HUES48 (cell line): ENCODE results near the gene HIC1.

Experiments
- H3K27ac ChIP-seq: one replicate; pipeline ENCODE4 v1.7.0; 2013; ENCODE audit warnings: low read depth, low read length, inconsistent platforms
- H3K27me3 ChIP-seq: 2 replicates; pipeline ENCODE4 v1.6.1; 2013; ENCODE audit warnings: mild to moderate bottlenecking, low read length; ENCODE audit not compliant: control insufficient read depth, insufficient read depth
- H3K36me3 ChIP-seq: 2 replicates; pipeline ENCODE4 v1.6.1; 2013; ENCODE audit warnings: low read length; ENCODE audit not compliant: control insufficient read depth, insufficient read depth
- H3K4me1 ChIP-seq: 2 replicates; pipeline ENCODE4 v1.6.1; 2013; ENCODE audit warnings: mild to moderate bottlenecking, low read length; ENCODE audit not compliant: control insufficient read depth, insufficient read depth
- H3K4me3 ChIP-seq: 2 replicates; pipeline ENCODE4 v1.5.1; 2013; ENCODE audit warnings: mild to moderate bottlenecking, low read depth, low read length
- H3K9ac ChIP-seq: 2 replicates; pipeline ENCODE4 v1.6.1; 2013; ENCODE audit warnings: mild to moderate bottlenecking, low read depth, low read length, moderate library complexity
- H3K9me3 ChIP-seq: 2 replicates; pipeline ENCODE4 v1.6.1; 2013; ENCODE audit warnings: low read length; ENCODE audit not compliant: control insufficient read depth, insufficient read depth

Gene HIC1

DNA sequence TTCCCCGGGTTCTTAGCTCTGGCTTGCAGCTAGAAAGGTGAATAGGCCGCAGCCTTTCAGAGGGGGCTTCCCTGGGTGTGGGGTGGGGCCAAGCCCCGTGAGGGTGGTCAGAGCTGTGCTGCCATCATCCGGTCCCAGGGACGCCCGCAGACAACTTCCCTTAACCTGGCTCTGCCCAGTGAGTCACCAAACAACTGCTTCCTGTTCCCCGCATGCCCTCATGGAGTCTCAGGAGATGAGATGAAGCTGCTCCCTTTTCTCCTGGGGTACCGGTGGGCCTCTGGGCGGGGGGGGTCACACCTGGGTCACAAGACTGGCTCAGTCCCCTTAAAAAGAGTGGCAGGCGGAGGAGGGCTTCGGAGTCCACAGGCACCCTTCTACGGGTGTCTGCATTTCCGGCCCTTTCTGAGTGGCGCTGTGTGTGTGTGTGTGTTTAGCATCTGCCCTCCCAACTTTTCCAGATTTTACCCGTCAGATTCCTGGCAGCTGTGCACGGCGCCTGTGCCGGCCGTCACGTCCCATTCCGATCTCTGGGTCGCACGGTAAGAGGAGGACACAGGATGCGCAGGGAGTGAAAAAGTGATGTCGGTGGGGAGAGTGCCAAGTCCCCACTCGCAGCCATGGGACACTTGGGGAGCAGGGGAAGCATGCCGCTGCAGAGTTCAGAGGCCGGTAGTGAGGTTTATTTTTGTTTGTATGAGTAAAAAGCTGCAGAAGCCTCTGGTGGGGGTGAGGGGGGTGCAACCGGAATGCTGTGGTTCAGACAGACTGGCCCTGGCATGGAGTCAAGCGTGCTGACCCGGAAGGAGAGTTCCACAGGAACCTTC, 16.8 kb downstream of the HIC1 start:
- no peaks in the 10 kb centered on the region for H3K27me3 ChIP-seq
- H3K9ac ChIP-seq = no peak overlapping the region
- no peak overlapping the region for H3K4me3 ChIP-seq
- no peaks in the 10 kb centered on the region for H3K9me3 ChIP-seq
- H3K36me3 ChIP-seq = peaks cover 12% of the 10 kb centered on the region; the same call in 1 of the 2 replicates
- no peak overlapping the region for H3K27ac ChIP-seq
- no peaks in the 10 kb centered on the region for H3K4me1 ChIP-seq

DNA sequence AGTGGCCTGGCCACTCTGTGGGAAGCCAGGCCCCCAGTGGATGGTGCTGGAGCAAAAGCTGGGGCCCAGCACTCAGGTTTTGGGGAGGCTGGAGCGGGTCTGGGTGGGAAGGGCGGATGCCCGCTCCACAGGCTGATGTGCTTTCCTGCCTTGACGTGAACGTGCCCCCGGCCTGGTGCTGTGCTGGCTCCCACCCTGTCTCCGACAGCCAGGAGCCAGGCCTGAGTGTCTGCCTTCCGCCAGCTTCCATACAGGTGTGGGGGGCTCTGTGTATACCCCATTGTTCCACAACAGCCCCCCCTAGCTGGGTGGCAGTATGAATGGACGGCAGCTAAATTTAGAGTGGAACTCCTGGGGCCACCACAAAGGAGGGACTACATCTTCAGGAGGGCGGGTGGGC, 20.0 kb downstream of the HIC1 start:
- Histone ChIP-seq H3K4me1 (no peaks in the 10 kb centered on the region), H3K4me3 (no peak overlapping the region), H3K9ac (no peak overlapping the region), H3K36me3 (peaks cover 24% of the 10 kb centered on the region; the same call in 1 of the 2 replicates), H3K9me3 (no peaks in the 10 kb centered on the region), H3K27me3 (no peaks in the 10 kb centered on the region), H3K27ac (peak overlapping the region; percentile 1)

DNA sequence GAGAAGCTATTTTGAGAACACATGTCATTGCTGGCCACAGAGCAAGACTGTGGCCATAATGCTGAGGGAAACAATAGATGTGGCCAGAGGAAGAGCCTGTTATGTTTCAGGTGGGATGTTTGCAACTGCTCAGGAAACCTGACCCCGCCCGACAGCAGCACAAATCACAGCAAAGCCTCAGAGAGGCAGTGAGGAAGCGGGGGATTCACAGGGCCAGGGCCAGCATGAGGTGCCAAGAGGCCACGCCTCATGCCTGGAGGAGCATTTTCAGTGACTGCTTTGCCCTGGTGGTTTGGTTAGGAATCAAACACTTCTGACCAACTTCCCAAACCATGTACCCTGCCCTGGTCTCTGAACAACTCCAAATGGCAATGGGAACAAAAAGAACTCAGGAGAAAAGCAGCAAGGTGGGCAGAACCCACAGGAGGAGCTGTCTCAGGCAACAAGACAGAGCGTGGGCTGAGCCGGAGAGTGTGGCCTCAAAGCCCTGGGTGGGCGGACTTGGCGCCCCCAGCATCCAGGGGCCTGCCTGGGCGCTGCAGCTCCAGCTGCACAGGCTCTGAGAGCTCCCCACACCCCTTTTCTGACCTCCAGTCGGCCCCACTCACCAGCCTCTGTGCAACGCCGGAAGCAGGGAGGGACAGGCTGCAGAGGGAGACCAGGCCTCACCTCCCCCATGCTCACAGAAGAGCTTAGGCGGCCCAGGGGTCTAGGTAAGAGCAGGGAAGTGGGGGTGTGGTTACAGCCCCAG, 20.6 kb downstream of the HIC1 start:
- Histone ChIP-seq H3K27me3 (no peaks in the 10 kb centered on the region), H3K36me3 (peaks cover 24% of the 10 kb centered on the region; the same call in 1 of the 2 replicates), H3K9ac (no peak overlapping the region), H3K4me3 (no peak overlapping the region), H3K9me3 (no peaks in the 10 kb centered on the region), H3K4me1 (no peaks in the 10 kb centered on the region), H3K27ac (no peak overlapping the region)

DNA sequence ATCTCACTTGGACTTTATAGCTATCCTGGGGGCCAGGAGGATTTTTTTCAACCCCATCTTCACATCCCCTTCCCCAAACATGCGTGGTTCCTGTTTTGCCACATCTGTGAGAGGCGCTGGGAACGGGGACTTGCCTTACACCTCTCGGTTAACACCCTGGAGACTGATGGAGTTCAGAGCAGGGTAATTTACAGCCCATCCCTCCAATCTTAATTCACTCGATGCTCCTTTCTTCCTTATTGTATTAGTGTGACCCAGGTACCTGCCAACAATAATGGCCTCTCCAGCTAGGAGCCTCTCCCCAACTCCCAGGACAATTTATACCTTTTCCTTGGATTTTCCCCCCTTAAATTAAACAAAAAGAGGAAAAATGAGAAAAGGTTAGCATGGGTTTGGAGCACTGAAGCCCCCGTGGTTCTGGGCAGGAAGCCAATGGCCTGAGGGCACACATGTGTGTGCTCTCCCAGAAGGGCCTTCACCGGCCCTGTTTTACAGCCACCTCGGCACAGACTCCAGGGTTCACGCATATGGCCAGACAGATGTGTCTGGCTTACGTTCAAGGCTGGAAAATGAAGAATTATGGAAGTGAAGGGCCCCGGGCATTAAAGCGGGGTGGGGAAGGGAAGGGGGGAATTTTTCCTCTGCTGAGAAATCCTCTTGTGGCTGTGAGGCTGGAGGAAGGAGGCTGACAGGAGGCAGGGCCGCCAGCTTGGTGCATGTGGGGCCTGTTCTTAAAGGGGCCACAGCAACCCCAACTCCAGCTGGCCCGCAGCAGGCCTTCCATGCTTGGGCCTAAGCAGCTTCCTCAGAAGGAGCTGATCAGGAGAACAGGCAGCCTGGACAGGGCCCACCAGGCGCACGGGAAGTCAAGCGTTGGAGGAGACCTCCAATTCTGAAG, 21.4 kb downstream of the HIC1 start:
- no peak overlapping the region for H3K9ac ChIP-seq
- H3K27ac ChIP-seq = no peak overlapping the region
- H3K36me3 ChIP-seq = peaks cover 30% of the 10 kb centered on the region

DNA sequence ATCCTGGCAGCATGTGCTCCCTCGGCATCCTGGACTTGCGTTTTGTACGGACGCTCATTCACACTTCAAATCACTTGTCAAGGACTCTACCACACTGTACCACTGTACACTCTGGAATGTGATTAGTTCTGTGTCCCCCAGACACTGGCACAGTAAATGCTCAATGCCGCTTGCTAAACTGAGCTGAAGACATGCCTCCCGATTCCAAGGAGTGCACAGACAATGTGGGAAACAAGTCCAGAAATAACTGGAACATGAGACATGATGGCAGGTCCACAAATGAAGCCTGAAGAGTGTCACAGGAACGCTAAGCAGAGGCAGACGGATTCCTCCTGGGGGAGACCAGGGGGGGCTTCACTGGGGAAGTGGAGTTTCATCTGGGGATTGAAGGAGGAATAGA, 22.1 kb downstream of the HIC1 start:
- H3K4me1 ChIP-seq = no peaks in the 10 kb centered on the region

More for the DNA sequence above, 21.4 kb downstream of the HIC1 start:
- no peaks in the 10 kb centered on the region for H3K27me3 ChIP-seq
- H3K9me3 ChIP-seq = no peaks in the 10 kb centered on the region
- H3K4me1 ChIP-seq = no peaks in the 10 kb centered on the region
- H3K4me3 ChIP-seq = no peak overlapping the region

DNA sequence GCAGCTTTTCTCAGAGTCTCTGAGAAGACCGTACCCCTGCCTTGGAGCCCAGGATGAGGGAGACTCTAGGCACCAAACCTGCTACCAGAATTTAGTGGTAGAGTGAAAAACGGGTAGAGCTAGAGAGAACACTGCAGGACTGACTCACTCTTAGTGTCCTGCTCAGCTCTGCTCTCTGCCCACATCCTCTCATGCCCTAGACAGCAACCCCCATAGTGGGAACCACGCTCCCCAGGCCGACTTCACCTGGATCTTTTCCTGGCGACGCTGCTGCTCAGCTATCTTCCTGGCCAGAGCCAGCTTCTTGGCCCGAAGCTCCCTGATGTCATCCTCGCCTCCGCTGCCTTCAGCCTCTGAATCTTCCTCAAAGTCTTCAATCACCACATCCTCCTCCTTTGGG, 26.7 kb downstream of the HIC1 start:
- peaks cover 25% of the 10 kb centered on the region for H3K36me3 ChIP-seq
- H3K27me3 ChIP-seq = no peaks in the 10 kb centered on the region
- H3K27ac ChIP-seq = no peak overlapping the region
- H3K9me3 ChIP-seq = no peaks in the 10 kb centered on the region
- no peak overlapping the region for H3K9ac ChIP-seq
- H3K4me3 ChIP-seq = no peak overlapping the region
- no peaks in the 10 kb centered on the region for H3K4me1 ChIP-seq

More for the DNA sequence above, 22.1 kb downstream of the HIC1 start:
- H3K36me3 ChIP-seq = peaks cover 31% of the 10 kb centered on the region
- H3K27ac ChIP-seq = no peak overlapping the region
- no peak overlapping the region for H3K9ac ChIP-seq
- H3K9me3 ChIP-seq = no peaks in the 10 kb centered on the region
- no peaks in the 10 kb centered on the region for H3K27me3 ChIP-seq
- H3K4me3 ChIP-seq = no peak overlapping the region

- H3K4me1 ChIP-seq = no peaks in the 10 kb centered on the region
- peaks cover 19% of the 10 kb centered on the region for H3K36me3 ChIP-seq
- no peak overlapping the region for H3K4me3 ChIP-seq
- H3K9ac ChIP-seq = no peak overlapping the region
- no peaks in the 10 kb centered on the region for H3K9me3 ChIP-seq
- no peak overlapping the region for H3K27ac ChIP-seq
- no peaks in the 10 kb centered on the region for H3K27me3 ChIP-seq
Measured at GRCh38 chr17:2082003-2082781, 27.3 kb downstream of the HIC1 start.

- no peaks in the 10 kb centered on the region for H3K4me1 ChIP-seq
- H3K27ac ChIP-seq = no peak overlapping the region
- H3K9ac ChIP-seq = no peak overlapping the region
- no peaks in the 10 kb centered on the region for H3K27me3 ChIP-seq
- H3K4me3 ChIP-seq = no peak overlapping the region
- no peaks in the 10 kb centered on the region for H3K9me3 ChIP-seq
- peaks cover 12% of the 10 kb centered on the region for H3K36me3 ChIP-seq
Measured at GRCh38 chr17:2083613-2084035, 28.7 kb downstream of the HIC1 start.

DNA sequence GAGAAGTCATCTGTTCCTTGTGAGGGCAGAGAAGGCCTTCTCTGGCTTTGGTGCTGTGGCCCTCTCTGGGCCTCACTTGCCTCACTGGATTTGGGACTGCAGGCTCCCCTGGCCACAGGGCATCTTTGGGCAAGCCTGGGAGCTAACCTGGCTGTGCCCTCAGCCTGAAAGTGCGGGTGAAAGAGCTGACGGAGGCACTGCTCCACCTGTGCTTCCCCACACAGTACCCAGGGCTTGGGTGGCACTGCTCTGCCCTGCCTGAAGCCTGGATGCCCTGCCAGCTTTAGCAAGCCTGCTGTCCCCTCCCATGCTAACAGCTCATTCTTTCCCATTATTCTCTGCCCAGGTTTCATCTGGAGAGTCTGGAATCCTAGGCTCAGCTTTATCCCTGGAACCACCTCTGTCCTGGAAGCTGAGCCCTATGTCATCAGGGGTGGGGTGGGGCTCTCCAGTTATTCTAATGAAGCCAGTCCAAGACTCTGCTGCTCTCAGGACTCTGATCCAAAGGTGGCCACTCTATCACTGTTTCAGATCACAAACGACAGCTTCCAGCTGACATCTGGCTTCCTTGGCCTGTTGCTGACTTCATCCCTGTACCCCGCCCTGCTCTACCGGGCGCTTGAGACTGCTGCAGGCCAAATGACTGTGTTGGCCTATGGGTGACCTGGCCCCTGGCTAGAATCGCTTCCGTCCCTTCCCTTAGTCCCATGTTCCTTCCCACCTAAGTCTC, 29.3 kb downstream of the HIC1 start:
- no peak overlapping the region for H3K27ac ChIP-seq

More for the DNA sequence above, 29.3 kb downstream of the HIC1 start:
- H3K4me3 ChIP-seq = no peak overlapping the region
- no peaks in the 10 kb centered on the region for H3K4me1 ChIP-seq
- H3K9ac ChIP-seq = 0 out of 2 replicates have a peak overlapping the region, but pooled peaks have one; percentile 14
- H3K9me3 ChIP-seq = no peaks in the 10 kb centered on the region
- no peaks in the 10 kb centered on the region for H3K27me3 ChIP-seq
- peaks cover 12% of the 10 kb centered on the region for H3K36me3 ChIP-seq
